GM12864 (cell line): ENCODE measurements around the gene KRT7.

Experiments
- DNase-seq: peaks from one replicate; pipeline ENCODE4 v3.0.0-alpha.2; 2011; ENCODE audit warnings: low read depth
- H3K4me3 ChIP-seq: 2 replicates; pipeline ENCODE4 v1.5.1; 2011; ENCODE audit warnings: mild to moderate bottlenecking, low read depth, low read length, control low read depth
- CTCF ChIP-seq: IDR thresholded peaks from 2 replicates; pipeline ENCODE4 v1.5.1; 2011; ENCODE audit warnings: low read depth, mild to moderate bottlenecking, moderate library complexity, low read length, control low read depth, inconsistent platforms; ENCODE audit errors: missing control alignments

The KRT7 gene

GRCh38 chr12:52199294-52199919, 33.6 kb upstream of the KRT7 start:
- no peak for TF ChIP-seq CTCF
- no peak for DNase-seq
- no peak overlapping the region for H3K4me3 ChIP-seq

DNA sequence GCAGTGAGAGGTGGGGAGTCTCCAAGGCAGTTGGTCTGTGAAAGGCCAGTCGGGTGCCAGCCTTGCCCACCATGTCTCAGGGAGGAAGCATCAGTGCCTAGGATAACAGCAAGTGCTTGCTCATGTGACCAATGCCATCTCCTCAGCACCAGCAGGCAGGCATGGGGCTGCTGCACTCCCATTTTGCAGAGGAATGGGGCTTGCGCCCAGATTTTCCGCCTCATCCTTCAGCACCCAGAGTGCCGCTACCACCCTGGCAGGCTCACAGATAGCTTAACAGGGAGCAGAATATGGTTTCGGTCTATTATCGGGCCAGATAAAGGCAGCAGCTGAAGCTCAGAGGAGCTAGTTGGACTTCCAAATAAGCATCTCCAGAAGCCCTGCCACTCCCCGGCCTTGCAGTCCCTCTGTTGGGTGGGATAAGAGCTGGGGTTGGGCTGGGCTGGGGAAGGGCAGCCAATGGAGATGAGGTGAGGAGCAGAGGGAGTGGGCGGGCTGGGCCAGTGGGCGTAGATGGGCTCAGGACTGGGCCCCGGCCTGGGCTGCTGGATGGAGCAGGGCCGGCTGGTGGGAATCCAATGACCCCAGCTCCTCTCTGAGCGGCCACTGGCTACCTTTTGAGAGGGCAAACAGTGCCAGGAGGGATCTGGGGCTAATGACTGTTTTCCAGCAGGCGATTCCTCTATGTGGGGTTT, 32.8 kb upstream of the KRT7 start:
- DNase-seq, result no peak
- no peak overlapping the region for H3K4me3 ChIP-seq
- TF ChIP-seq CTCF, result no peak

GRCh38 chr12:52200781-52201450, 32.1 kb upstream of the KRT7 start:
- H3K4me3 ChIP-seq, result no peak overlapping the region
- no peak for TF ChIP-seq CTCF
- DNase-seq, result no peak

GRCh38 chr12:52201451-52201839, 31.6 kb upstream of the KRT7 start:
- H3K4me3 ChIP-seq, result no peak overlapping the region
- no peak for DNase-seq
- no peak for TF ChIP-seq CTCF

DNA sequence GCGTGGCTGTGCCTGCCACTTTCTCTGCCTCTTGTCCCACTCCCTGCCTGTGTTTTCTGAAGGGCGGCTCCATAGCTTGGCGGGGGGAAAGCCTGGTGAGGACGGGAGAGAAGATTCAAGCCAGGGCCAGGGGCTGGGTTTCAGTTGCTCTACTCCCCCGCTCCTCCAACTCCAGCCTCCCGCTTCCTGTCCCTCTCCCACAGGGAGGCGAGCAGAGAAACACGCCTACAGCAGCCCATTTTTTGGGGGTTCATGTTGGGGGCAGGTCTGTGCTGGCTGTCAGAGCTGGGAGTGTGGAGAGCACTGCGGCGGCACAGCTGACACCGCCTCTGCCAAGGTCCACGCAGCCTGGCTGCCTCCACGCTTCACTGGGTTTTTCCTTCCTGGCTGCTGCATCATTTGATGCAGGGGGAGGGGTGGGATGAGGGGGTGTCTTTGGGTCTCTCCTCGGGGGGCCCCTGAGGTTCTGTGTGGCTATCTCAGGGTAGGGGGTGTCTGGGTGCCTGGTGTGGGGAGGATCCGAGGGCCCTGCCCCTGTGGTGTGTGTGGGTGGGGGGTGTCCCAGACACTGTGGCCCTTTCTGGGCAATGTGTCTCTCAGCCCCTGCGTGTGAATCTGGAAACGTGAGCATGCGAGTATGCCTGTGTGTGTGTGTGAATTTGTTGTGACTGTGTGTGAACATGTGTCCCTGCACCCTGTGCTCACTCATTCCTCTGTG, 30.5 kb upstream of the KRT7 start:
- peak; percentile 10 for DNase-seq
- no peak for TF ChIP-seq CTCF
- no peak overlapping the region for H3K4me3 ChIP-seq

GRCh38 chr12:52203079-52203921, 29.7 kb upstream of the KRT7 start:
- H3K4me3 ChIP-seq, result no peak overlapping the region
- no peak for DNase-seq

More at GRCh38 chr12:52203079-52203921, 29.7 kb upstream of the KRT7 start:
- TF ChIP-seq CTCF, result no peak
